ENCODE data around the gene ZNF420. TPM values are rescaled to one million over a fixed set of nuclear protein-coding genes. Genes with fewer than 3 reads are reported as not detected.
"Not testable (repeated sequence)": the region's sequence is repeated elsewhere in the genome, so short reads cannot be mapped to it uniquely, and the experiment has no call there.

The ZNF420 gene
- total RNA-seq, 2 experiments from 2014 or later, result 9.1 to 12.8 TPM

DNA sequence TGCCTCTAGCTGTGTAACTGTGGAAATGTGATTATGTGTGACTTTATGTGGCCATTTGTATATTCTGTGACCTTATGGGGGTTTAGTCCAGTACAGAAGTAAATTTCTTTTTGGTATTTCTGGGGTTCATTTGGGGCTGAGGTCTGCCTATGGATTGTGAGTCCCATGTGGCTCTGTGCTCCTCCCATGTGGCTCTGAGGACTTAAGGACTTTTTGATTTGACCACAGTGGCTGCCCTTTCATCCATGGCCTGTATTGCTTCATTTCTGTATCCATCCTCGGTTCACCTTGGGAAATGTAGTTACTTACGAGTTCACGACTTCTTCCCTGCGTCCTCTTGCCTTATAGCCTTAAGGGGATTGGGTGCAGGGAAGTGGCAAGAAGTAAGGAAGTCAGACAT is 1.0 kb downstream of the ZNF420 start:
- peak overlapping the region; percentile 98 for H3K27ac Mint-ChIP-seq
- H3K4me3 Mint-ChIP-seq, result peak overlapping the region; percentile 97
- ATAC-seq (no peak), DNase-seq (no peak)
- ChIA-PET CTCF (no interaction called here), POLR2A (interaction anchor here (1.6 kb wide), 1 partner anchor 138 kb away, joined by 8 read pairs; the partner anchor contains the start of gene ZNF383)
- H3K9me3 Mint-ChIP-seq (ENCODE audit: low read depth), result peaks cover 23% of the 10 kb centered on the region
- intact Hi-C loops (cut with DNase I, micrococcal nuclease), result loop anchor here (2.0 to 5.0 kb wide), 7 partner anchors 138 to 700 kb away; partner anchors contain the start of genes ZNF383 (in 2 of the 2), ZFP14 (in 1 of the 2), ZFP30 (in 1 of the 2) and ZNF540 (in 1 of the 2)
- H3K4me1 Mint-ChIP-seq, result peaks cover 23% of the 10 kb centered on the region
- no peaks in the 10 kb centered on the region for H3K27me3 Mint-ChIP-seq
- H3K36me3 Mint-ChIP-seq (ENCODE audit: low read depth), result peaks cover 49% of the 10 kb centered on the region

DNA sequence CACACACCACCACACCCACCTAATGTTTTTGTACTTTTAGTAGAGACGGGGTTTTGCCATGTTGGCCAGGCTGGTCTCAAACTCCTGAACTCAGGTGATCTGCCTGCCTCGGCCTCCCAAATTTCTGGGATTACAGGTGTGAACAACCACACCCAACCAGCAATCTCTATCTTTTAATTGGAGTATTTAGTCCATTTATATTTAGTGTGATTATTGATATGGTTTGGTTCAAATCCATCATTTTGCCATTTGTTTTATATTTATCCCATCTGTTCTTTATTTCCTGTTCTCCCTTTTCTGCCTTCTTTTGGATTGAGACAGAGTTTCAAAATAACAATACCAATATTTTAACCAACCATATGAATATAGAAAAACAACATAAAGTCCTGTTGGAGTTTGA is 4.1 kb downstream of the ZNF420 start:
- no peak for ATAC-seq
- ChIA-PET POLR2A (no interaction called here), CTCF (no interaction called here)
- Mint-ChIP-seq H3K4me3 (no peak overlapping the region), H3K27ac (no peak overlapping the region), H3K36me3 (ENCODE audit: low read depth) (peaks cover 71% of the 10 kb centered on the region), H3K4me1 (peaks cover 21% of the 10 kb centered on the region), H3K27me3 (no peaks in the 10 kb centered on the region), H3K9me3 (ENCODE audit: low read depth) (peaks cover 32% of the 10 kb centered on the region)
- DNase-seq, result no peak
- intact Hi-C loops (cut with DNase I, micrococcal nuclease), result no loop called here

DNA sequence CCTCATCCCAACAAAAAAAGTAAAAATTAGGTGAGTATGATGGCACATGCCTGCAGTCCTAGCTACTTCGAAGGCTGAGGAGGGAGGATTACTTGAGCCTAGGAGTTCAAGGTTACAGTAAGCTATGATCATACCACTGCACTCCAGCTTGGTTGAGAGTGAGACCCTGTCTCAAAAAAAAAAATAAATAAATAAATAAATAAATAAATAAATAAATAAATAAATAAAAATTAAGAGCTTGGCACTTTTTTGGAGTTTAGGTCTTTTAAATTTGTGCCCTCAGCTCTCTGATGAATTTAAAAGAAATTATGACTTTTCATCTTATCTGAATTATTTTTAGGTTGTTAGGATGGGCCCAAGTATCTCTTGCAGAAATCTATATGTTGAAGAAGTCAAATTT is 8.9 kb downstream of the ZNF420 start:
- Mint-ChIP-seq H3K4me3 (no peak overlapping the region), H3K4me1 (no peaks in the 10 kb centered on the region), H3K9me3 (ENCODE audit: low read depth) (peaks cover 39% of the 10 kb centered on the region), H3K27me3 (no peaks in the 10 kb centered on the region), H3K36me3 (ENCODE audit: low read depth) (peaks cover 86% of the 10 kb centered on the region), H3K27ac (no peak overlapping the region)
- ChIA-PET POLR2A (no interaction called here), CTCF (interaction anchor here (1.1 kb wide), 1 partner anchor 71 kb away, joined by 5 read pairs; no protein-coding TSS in a partner anchor)
- no peak for ATAC-seq
- no peak for DNase-seq
- intact Hi-C loops (cut with DNase I, micrococcal nuclease), result no loop called here

DNA sequence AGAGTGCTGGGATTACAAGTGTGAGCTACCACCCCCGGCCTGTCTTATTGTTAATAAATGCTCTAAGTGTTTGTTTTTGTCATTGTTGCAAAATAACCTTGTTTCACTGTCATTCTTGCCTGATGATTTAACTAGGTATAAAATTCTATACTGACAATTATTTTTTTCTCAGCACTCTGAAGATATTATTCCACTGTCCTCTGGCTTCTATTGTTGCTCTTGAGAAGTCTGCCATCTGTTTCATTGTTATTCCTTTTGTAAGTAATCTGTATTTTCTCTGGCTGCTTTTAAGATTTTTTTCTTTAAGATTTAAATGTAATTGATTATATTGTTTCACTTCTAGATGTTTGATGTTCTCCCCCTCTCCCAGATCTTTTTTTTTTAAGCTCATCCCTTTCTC is 17.6 kb downstream of the ZNF420 start:
- Mint-ChIP-seq H3K9me3 (ENCODE audit: low read depth) (peaks cover 37% of the 10 kb centered on the region), H3K27me3 (no peaks in the 10 kb centered on the region), H3K4me1 (no peaks in the 10 kb centered on the region), H3K27ac (no peak overlapping the region), H3K4me3 (no peak overlapping the region), H3K36me3 (ENCODE audit: low read depth) (peaks cover 96% of the 10 kb centered on the region)
- CTCF ChIA-PET, result no interaction called here
- POLR2A ChIA-PET, result no interaction called here
- intact Hi-C loops (cut with DNase I, micrococcal nuclease), result no loop called here
- no peak for ATAC-seq
- DNase-seq, result no peak

- Mint-ChIP-seq H3K4me1 (no peaks in the 10 kb centered on the region), H3K27ac (no peak overlapping the region), H3K36me3 (ENCODE audit: low read depth) (peaks cover 94% of the 10 kb centered on the region), H3K27me3 (no peaks in the 10 kb centered on the region), H3K9me3 (ENCODE audit: low read depth) (peaks cover 42% of the 10 kb centered on the region), H3K4me3 (no peak overlapping the region)
- DNase-seq, result no peak
- no peak for ATAC-seq
- ChIA-PET CTCF (interaction anchor here (0.7 kb wide), 1 partner anchor 132 kb away, joined by 3 read pairs; no protein-coding TSS in a partner anchor), POLR2A (no interaction called here)
- intact Hi-C loops (cut with DNase I, micrococcal nuclease), result no loop called here
Observed at GRCh38 chr19:37098570-37098969, 20.3 kb downstream of the ZNF420 start.

GRCh38 chr19:37104135-37104534 is 25.9 kb downstream of the ZNF420 start:
- H3K27me3 Mint-ChIP-seq; DNase-seq; ATAC-seq; CTCF ChIA-PET; H3K4me1 Mint-ChIP-seq; H3K27ac Mint-ChIP-seq; POLR2A ChIA-PET; H3K4me3 Mint-ChIP-seq; intact Hi-C loops (cut with DNase I, micrococcal nuclease): not testable (repeated sequence)
- Mint-ChIP-seq H3K36me3 (ENCODE audit: low read depth) (peaks cover 95% of the 10 kb centered on the region), H3K9me3 (ENCODE audit: low read depth) (peaks cover 65% of the 10 kb centered on the region)

GRCh38 chr19:37111753-37112152 is 33.5 kb downstream of the ZNF420 start:
- H3K27me3 Mint-ChIP-seq, DNase-seq, H3K4me1 Mint-ChIP-seq, CTCF ChIA-PET, H3K4me3 Mint-ChIP-seq, ATAC-seq, POLR2A ChIA-PET, H3K27ac Mint-ChIP-seq: not testable (repeated sequence)
- intact Hi-C loops (cut with DNase I, micrococcal nuclease), result loop anchor here in 1 of 2 experiments (1.0 kb wide), 1 partner anchor 138 kb away; no protein-coding TSS in a partner anchor
- peaks cover 99% of the 10 kb centered on the region for H3K36me3 Mint-ChIP-seq (ENCODE audit: low read depth)
- peaks cover 81% of the 10 kb centered on the region for H3K9me3 Mint-ChIP-seq (ENCODE audit: low read depth)

DNA sequence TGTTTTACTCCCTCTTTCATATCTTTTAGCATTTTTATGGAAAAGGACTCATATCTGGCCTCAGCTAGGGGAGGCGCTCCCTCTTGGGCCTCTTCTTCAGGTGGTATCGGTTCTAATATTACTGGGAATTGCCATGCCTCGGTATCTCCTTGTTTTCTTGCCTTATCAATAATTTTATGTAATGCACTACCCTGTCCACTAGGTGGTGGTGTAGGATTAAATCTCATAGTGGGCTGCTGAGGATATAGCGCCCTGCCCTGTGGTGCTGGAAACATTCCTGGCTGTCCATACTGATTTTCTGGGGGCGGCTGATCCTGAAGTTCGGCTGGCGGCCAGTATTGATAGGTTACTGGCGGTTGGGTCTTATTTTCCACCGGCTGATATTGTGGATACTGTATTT is 35.8 kb downstream of the ZNF420 start:
- DNase-seq (no peak), ATAC-seq (no peak)
- peaks cover 88% of the 10 kb centered on the region for H3K36me3 Mint-ChIP-seq (ENCODE audit: low read depth)
- intact Hi-C loops (cut with DNase I, micrococcal nuclease), result no loop called here
- no peak overlapping the region for H3K4me3 Mint-ChIP-seq
- CTCF ChIA-PET, result no interaction called here
- H3K27me3 Mint-ChIP-seq, result no peaks in the 10 kb centered on the region
- H3K9me3 Mint-ChIP-seq (ENCODE audit: low read depth), result peaks cover 66% of the 10 kb centered on the region
- no peak overlapping the region for H3K27ac Mint-ChIP-seq
- H3K4me1 Mint-ChIP-seq, result no peaks in the 10 kb centered on the region
- POLR2A ChIA-PET, result interaction anchor here (0.6 kb wide), 1 partner anchor 792 kb away, joined by 6 read pairs; the partner anchor contains the start of gene WDR87

DNA sequence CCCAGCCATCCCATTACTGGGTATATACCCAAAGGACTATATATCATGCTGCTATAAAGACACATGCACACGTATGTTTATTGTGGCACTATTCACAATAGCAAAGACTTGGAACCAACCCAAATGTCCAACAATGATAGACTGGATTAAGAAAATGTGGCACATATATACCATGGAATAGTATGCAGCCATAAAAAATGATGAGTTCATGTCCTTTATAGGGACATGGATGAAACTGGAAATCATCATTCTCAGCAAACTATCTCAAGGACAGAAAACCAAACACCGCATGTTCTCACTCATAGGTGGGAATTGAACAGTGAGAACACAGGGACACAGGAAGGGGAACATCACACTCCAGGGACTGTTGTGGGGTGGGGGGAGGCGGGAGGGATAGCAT is 43.9 kb downstream of the ZNF420 start:
- H3K27me3 Mint-ChIP-seq; H3K27ac Mint-ChIP-seq; DNase-seq; CTCF ChIA-PET; ATAC-seq; H3K4me3 Mint-ChIP-seq; intact Hi-C loops (cut with DNase I, micrococcal nuclease); POLR2A ChIA-PET; H3K4me1 Mint-ChIP-seq: not testable (repeated sequence)
- H3K36me3 Mint-ChIP-seq (ENCODE audit: low read depth), result peaks cover 57% of the 10 kb centered on the region
- peaks cover 51% of the 10 kb centered on the region for H3K9me3 Mint-ChIP-seq (ENCODE audit: low read depth)

DNA sequence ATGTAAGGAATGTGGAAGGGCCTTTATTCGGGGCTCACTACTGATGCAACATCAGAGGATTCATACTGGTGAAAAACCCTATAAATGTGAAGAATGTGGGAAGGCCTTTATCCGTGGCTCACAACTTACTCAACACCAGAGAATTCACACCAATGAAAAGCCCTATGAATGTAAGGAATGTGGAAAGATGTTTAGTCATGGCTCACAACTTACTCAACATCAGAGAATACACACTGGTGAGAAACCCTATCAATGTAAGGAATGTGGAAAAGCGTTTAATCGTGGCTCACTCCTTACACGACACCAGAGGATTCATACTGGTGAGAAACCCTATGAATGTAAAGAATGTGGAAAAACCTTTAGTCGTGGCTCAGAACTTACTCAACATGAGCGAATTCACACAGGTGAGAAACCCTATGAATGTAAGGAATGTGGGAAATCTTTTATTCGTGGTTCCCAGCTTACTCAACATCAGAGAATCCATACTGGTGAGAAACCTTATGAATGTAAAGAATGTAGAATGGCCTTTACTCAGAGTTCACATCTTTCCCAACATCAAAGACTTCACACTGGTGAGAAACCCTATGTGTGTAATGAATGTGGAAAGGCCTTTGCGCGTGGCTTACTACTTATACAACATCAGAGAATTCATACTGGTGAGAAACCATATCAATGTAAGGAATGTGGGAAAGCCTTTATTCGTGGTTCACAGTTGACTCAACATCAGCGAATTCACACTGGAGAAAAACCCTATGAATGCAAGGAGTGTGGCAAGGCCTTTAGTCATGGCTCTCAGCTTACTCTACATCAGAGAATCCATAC is 50.0 kb downstream of the ZNF420 start:
- ChIA-PET CTCF (no interaction called here), POLR2A (no interaction called here)
- DNase-seq (no peak), ATAC-seq (no peak)
- Mint-ChIP-seq H3K9me3 (ENCODE audit: low read depth) (peaks cover 70% of the 10 kb centered on the region), H3K27ac (no peak overlapping the region), H3K4me1 (no peaks in the 10 kb centered on the region), H3K4me3 (no peak overlapping the region), H3K36me3 (ENCODE audit: low read depth) (peaks cover 77% of the 10 kb centered on the region), H3K27me3 (no peaks in the 10 kb centered on the region)
- intact Hi-C loops (cut with DNase I, micrococcal nuclease), result no loop called here

- Mint-ChIP-seq H3K27me3 (no peaks in the 10 kb centered on the region), H3K4me3 (no peak overlapping the region), H3K27ac (no peak overlapping the region), H3K36me3 (ENCODE audit: low read depth) (peaks cover 80% of the 10 kb centered on the region), H3K9me3 (ENCODE audit: low read depth) (peaks cover 74% of the 10 kb centered on the region), H3K4me1 (no peaks in the 10 kb centered on the region)
- intact Hi-C loops (cut with DNase I, micrococcal nuclease), result no loop called here
- POLR2A ChIA-PET, result no interaction called here
- DNase-seq (no peak), ATAC-seq (no peak)
- CTCF ChIA-PET, result no interaction called here
Observed at GRCh38 chr19:37128821-37129177, 50.6 kb downstream of the ZNF420 start.

DNA sequence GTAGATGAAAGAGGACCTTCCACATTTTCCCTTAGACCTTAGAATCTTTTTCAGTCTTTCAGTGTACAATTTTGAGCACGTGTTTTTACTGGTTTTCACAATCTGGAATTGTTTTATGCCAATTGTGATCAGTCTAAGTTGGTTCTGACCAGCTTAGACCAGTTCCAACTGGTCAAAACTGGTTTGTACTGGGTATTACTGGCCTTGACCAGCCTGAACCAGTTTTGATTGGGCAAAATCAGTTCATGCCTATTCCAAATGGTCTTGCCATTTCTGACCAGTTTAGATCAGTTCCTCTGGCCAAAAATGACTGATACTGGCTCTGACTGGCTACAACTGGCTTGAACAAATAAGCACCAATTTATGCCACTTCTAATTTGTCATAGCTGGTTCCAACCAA is 57.9 kb downstream of the ZNF420 start:
- H3K9me3 Mint-ChIP-seq (ENCODE audit: low read depth), result peaks cover 64% of the 10 kb centered on the region
- H3K4me1 Mint-ChIP-seq, result no peaks in the 10 kb centered on the region
- intact Hi-C loops (cut with DNase I, micrococcal nuclease), result no loop called here
- peaks cover 47% of the 10 kb centered on the region for H3K36me3 Mint-ChIP-seq (ENCODE audit: low read depth)
- no peak overlapping the region for H3K4me3 Mint-ChIP-seq
- ChIA-PET POLR2A (no interaction called here), CTCF (no interaction called here)
- H3K27ac Mint-ChIP-seq, result no peak overlapping the region
- ATAC-seq (no peak), DNase-seq (no peak)
- H3K27me3 Mint-ChIP-seq, result no peaks in the 10 kb centered on the region

Data from activated CD4-positive, alpha-beta T cell treated with anti-CD3 and anti-CD28 coated beads for 36 hours (primary cell).